ENCODE measurements around the gene MGA. TPM values are rescaled to one million over a fixed set of nuclear protein-coding genes. Genes with fewer than 3 reads are reported as not detected.

The MGA gene
- total RNA-seq, 1 donor from 2014 or later: 58.3 TPM

- peak overlapping the region; percentile 91 for H3K27ac Mint-ChIP-seq
- peaks cover under 1% of the 10 kb centered on the region for H3K27me3 Mint-ChIP-seq
- ChIA-PET CTCF (interaction anchor here (0.5 to 1.6 kb wide), 6 partner anchors 35 to 195 kb away, joined by 3 to 8 read pairs (median 4); no protein-coding TSS in a partner anchor), POLR2A (interaction anchor here (0.6 to 2.6 kb wide), 9 partner anchors 11 to 1353 kb away, joined by 3 to 21 read pairs (median 5); partner anchors contain the start of genes GANC, MAPKBP1, PLCB2 and TMEM87A)
- no peaks in the 10 kb centered on the region for H3K9me3 Mint-ChIP-seq
- no peak for ATAC-seq (ENCODE audit: low read depth)
- H3K4me1 Mint-ChIP-seq: peaks cover 53% of the 10 kb centered on the region
- TF ChIP-seq CTCF (IDR thresholded peaks at IDR 0.05): no peak
- peak overlapping the region; percentile 91 for H3K4me3 Mint-ChIP-seq
- peaks cover 8% of the 10 kb centered on the region for H3K36me3 Mint-ChIP-seq (ENCODE audit: low read depth)
- DNase-seq: no peak
- intact Hi-C loops (cut with micrococcal nuclease): loop anchor here (1.0 to 10.0 kb wide), 7 partner anchors 35 to 756 kb away; partner anchors contain the start of genes GANC, INO80, JMJD7 and NUSAP1
These were observed 893 bp downstream of the MGA start for GRCh38 chr15:41661078-41661517.

GRCh38 chr15:41661518-41662225 is 1.5 kb downstream of the MGA start:
- no peak for TF ChIP-seq CTCF (IDR thresholded peaks at IDR 0.05)
- H3K4me1 Mint-ChIP-seq: peaks cover 56% of the 10 kb centered on the region
- DNase-seq: peak; percentile 64
- peak overlapping the region; percentile 91 for H3K4me3 Mint-ChIP-seq
- no peaks in the 10 kb centered on the region for H3K27me3 Mint-ChIP-seq
- ChIA-PET CTCF (interaction anchor here (0.5 to 1.5 kb wide), 5 partner anchors 37 to 196 kb away, joined by 3 to 8 read pairs (median 4); no protein-coding TSS in a partner anchor), POLR2A (interaction anchor here (0.6 to 2.6 kb wide), 6 partner anchors 10 to 1354 kb away, joined by 4 to 21 read pairs (median 6); partner anchors contain the start of genes MAPKBP1 and PLCB2)
- peaks cover 8% of the 10 kb centered on the region for H3K36me3 Mint-ChIP-seq (ENCODE audit: low read depth)
- H3K9me3 Mint-ChIP-seq: no peaks in the 10 kb centered on the region
- peak overlapping the region; percentile 91 for H3K27ac Mint-ChIP-seq
- ATAC-seq (ENCODE audit: low read depth): peak; percentile 15
- intact Hi-C loops (cut with micrococcal nuclease): loop anchor here (1.0 to 10.0 kb wide), 7 partner anchors 35 to 757 kb away; partner anchors contain the start of genes GANC, INO80, JMJD7 and NUSAP1

- DNase-seq (no peak), ATAC-seq (ENCODE audit: low read depth) (no peak)
- ChIA-PET POLR2A (no interaction called here), CTCF (no interaction called here)
- peaks cover 28% of the 10 kb centered on the region for H3K36me3 Mint-ChIP-seq (ENCODE audit: low read depth)
- no peak overlapping the region for H3K4me3 Mint-ChIP-seq
- TF ChIP-seq CTCF (IDR thresholded peaks at IDR 0.05): no peak
- H3K27me3 Mint-ChIP-seq: no peaks in the 10 kb centered on the region
- peak overlapping the region; percentile 46 for H3K27ac Mint-ChIP-seq
- H3K4me1 Mint-ChIP-seq: peaks cover 55% of the 10 kb centered on the region
- intact Hi-C loops (cut with micrococcal nuclease): loop anchor here (10.0 kb wide), 2 partner anchors 62 to 762 kb away; no protein-coding TSS in a partner anchor
- no peaks in the 10 kb centered on the region for H3K9me3 Mint-ChIP-seq
These were observed 6.2 kb downstream of the MGA start for GRCh38 chr15:41666353-41666920.

GRCh38 chr15:41669701-41670100 is 9.5 kb downstream of the MGA start:
- no peak overlapping the region for H3K4me3 Mint-ChIP-seq
- no peaks in the 10 kb centered on the region for H3K9me3 Mint-ChIP-seq
- H3K27me3 Mint-ChIP-seq: no peaks in the 10 kb centered on the region
- DNase-seq (no peak), ATAC-seq (ENCODE audit: low read depth) (no peak)
- no peak overlapping the region for H3K27ac Mint-ChIP-seq
- H3K4me1 Mint-ChIP-seq: peaks cover 42% of the 10 kb centered on the region
- ChIA-PET CTCF (no interaction called here), POLR2A (no interaction called here)
- peaks cover 32% of the 10 kb centered on the region for H3K36me3 Mint-ChIP-seq (ENCODE audit: low read depth)
- intact Hi-C loops (cut with micrococcal nuclease): loop anchor here (10.0 kb wide), 2 partner anchors 65 to 765 kb away; no protein-coding TSS in a partner anchor
- no peak for TF ChIP-seq CTCF (IDR thresholded peaks at IDR 0.05)
